Muscle of back (tissue), 11 donors: Measurements from ENCODE around the gene ENPP6. TPM values are rescaled to one million over a fixed set of nuclear protein-coding genes. Genes with fewer than 3 reads are reported as not detected.
A peak's percentile ranks its signal among the peaks of the same experiment; 100 is the strongest.

Experiments used
- DNase-seq, 3 donors: peaks; one replicate each; pipeline versions ENCODE4 v3.0.0 to v3.0.0-alpha.2; 2013
- polyA plus RNA-seq, 10 donors: library from polyadenylated mRNA; unstranded; fragments of 120-200 nt; gene quantifications; one replicate each; pipeline ENCODE4 v1.2.1, GENCODE V29; 2013; ENCODE audit not compliant: insufficient read length in 10 of 10

Gene ENPP6
- polyA plus RNA-seq, 10 donors, result 11.3 to 15.7 (median 14.6) TPM

DNA sequence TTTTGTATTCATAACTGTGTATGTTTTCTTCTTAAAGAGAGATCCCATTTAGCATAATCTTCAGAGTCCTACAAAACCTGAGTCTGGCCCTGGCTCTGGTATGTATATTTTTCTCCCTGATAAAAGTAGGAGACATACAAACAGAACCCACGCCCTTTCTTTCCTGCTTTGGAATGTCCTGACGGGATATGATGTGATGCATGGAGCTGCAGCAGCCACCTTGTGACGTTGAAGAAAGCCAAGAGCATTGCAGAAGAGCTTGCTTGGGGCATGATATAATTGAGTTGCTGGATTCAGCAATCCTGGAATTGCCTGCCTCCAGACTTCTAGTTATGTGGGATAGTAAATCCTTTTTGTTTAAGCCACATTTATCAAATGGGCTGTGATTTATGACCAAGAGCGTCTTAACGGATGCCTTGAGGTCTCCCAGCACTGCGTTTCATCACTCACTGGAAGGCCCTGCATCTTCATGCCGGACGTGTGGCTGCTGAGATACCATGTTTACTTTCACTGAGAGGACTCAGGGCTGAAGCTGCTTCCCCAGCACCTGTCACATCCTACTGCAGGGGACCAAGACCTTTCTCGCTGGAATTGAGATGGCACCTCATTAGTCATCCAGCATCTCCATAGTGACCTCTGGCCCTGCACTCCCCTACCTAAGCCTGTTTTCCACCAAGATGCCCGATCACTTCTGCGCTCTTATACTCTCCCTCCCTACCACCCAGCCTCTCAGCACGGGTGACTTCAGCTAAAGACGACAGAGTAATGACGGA lies 107.0 kb downstream of the ENPP6 start:
- DNase-seq, result no peak

- no peak for DNase-seq
Observed at GRCh38 chr4:184108006-184108501, 109.6 kb downstream of the ENPP6 start.

DNA sequence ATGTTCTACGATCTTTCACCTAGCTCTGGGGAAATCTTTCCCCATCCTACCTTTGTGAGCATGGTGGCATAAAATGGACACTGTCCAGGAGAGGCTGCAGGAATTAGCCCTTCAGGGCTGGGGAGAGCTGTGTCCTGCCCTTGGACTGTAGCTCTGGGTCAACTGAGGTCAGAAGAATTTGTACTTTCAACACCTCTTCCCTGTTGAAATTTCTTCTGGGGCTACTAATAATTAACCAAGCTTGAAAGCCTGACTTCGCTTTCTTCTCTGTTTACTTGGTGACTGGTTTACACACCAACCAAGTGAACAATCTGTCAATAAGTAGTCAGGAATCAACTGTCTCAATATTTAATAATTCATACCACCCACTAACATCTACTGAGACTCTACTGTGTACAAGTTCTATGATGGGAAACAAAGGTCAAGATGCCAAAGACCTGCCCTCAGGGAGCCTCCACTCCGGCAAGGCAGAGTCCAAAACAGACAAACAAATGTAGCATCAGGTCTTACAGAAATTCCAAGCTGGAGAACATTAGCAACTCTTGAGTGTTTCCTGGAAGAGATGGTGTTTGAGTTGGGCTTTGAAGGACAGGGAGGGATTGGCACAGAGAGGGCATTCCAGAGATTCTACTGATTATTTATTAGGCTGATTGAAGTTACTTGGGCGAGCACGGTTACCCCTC lies 113.1 kb downstream of the ENPP6 start:
- no peak for DNase-seq

- peak; percentile 29 to 85 (median 81) for DNase-seq
Observed at GRCh38 chr4:184103527-184104264, 114.0 kb downstream of the ENPP6 start.

DNA sequence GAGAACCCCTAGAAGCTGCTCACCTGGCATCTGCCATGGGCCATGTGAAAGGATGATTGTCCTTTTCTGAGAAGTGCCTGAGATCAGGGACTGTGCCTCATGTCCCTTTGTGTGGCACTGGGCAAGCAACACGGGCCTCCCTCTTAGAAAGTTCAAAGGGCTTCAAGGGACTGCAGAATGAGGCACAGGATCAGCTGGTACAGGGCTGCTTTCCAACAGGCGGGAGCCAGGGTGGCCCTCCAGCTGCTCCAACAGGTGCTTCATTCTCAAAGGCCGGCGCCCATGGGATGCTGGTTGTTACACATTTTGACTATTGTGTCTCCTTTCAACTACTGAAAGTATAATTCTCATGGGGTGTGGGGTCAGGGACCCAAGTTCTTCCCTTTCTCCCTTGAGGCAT lies 114.7 kb downstream of the ENPP6 start:
- DNase-seq, result peak in 2 of 3 donors; percentile 10 to 20

- DNase-seq, result peak in 1 of 3 donors; percentile 4
Observed at GRCh38 chr4:184102488-184102887, 115.2 kb downstream of the ENPP6 start.

GRCh38 chr4:184101711-184102110 lies 116.0 kb downstream of the ENPP6 start:
- DNase-seq, result no peak

DNA sequence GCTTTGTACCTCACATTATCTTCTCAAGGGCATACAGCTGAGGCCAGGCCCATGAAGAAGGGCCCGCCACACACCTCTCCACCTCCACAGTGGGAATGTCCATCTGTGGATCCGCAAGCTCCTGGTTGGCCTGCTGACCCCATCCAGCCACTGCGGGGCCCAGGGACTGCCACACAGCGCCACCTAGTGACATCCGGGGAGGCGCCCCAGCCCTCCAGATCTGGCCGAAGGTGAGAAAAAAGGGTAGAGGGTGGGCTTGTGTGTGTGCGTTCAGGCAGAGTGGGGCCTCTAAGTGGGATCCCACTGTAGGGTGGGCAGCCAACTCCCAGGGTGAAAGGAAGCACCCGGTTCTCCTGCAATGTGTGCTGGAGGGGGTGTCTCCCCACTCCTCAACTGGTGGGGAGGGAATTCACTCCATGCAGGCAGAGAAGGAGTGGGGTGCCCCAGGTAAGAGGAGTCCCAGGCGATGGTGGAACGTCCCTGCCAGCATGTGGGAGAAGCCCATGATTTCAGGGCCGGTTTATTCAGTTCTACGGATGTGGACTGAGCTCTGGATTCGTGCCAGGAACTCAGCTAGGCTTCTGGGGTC lies 117.3 kb downstream of the ENPP6 start:
- DNase-seq, result peak in 1 of 3 donors; percentile 54

DNA sequence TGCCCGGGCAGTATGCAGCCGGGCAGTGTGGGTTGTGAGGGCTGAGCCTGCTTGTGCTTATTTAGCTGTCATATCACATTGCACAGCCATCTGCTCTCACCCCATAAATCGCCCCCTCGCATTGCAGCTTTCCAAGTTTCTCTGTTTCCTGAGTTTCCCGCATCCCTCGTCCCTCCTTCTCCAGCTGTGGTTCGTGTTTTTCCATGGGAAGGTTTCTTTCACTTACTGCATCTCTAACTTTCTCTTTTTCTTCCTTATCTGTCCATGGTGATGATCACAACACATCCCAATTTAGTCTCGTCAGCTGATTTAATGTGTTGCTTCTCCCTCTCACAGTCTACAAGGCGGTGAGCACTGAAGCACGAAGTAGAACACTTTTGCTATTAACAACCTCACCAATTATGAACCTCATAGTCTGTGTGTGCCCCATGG lies 118.1 kb downstream of the ENPP6 start:
- DNase-seq, result peak; percentile 34 to 86 (median 54)

GRCh38 chr4:184099000-184099399 lies 118.7 kb downstream of the ENPP6 start:
- DNase-seq, result no peak

DNA sequence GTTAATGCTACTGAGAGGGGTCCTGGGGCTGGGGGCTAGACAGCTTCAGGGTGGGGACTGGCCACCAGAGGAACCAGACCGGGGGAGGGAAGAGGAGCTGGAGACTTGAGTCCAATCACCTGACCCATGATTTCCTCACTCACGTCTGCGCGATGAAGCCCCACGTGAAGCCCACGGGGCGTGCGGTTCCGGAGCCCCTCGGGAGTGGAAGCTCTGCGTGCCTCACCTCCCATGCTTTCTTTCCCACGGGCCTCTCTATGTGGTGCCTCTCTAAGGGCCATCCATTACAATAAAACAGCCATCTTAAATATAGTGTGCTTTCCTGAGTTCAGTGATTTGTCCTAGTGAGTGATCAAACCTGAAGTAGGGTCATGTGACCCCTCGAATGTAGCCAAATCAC lies 119.9 kb downstream of the ENPP6 start:
- DNase-seq, result peak in 1 of 3 donors; percentile 5

GRCh38 chr4:184097241-184097605 lies 120.5 kb downstream of the ENPP6 start:
- DNase-seq, result peak; percentile 24 to 82 (median 67)

DNA sequence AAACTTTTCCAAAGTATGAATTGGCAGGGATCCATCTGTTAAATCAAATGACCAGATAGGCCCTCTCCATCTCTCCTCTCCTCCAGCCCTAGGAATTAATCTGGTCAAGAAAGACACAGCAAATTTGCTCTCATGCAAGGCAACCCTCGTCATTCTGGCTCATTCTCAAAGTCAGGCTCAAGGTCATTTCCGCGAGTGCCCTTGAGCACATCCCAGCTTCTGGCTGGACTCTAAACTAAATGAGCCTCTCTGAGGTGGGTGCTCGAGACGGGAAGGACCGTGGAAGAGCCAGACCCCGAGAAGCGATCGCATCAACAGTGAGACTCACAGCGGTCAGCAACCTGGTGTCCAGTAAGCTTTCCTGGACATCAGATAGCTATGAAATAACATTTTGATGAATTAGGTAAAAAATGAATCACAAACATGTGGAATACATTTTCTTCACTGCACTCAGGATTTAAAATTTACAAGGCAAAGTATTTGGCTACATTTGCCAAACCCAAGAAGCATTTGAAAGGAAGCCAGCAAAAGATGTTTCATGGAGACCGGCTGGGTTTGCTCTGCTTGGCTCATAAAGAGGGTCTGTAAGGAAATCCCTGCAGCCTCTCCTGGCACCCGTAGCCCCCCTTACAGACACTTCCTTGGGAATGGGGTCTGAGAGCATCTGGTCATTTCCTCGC lies 121.0 kb downstream of the ENPP6 start:
- peak; percentile 44 to 87 (median 70) for DNase-seq

DNA sequence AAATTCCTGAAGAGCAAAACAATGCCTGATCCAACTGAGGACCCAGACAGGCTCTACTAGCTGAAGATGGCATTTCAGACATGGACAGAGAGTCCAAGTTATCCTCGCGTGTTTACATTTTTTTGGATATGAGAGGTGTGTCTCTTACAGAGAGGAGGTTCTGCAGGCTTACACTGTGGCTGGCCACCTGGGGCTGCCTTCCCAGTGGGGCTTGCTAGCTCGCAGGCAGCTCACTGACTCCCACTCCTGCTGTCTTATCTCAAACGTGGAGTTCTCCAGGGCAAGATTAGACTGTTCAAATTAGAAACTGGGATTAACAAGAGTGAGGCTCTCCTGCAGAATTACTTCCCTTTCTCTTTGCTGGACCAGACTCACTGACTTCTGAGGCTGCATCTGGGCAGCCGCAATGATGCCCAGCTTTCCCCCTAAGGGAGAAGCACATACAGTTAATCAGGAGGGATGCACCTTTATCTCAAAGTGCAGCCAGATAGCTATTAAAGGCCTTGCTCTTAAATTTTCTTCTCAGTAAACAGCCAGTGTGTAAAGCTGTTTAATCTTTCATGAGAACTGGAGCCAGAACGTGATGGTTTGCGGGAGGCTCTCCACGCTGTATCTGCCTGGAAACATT lies 123.0 kb downstream of the ENPP6 start:
- no peak for DNase-seq

- no peak for DNase-seq
Observed at GRCh38 chr4:184091986-184092385, 125.7 kb downstream of the ENPP6 start.

DNA sequence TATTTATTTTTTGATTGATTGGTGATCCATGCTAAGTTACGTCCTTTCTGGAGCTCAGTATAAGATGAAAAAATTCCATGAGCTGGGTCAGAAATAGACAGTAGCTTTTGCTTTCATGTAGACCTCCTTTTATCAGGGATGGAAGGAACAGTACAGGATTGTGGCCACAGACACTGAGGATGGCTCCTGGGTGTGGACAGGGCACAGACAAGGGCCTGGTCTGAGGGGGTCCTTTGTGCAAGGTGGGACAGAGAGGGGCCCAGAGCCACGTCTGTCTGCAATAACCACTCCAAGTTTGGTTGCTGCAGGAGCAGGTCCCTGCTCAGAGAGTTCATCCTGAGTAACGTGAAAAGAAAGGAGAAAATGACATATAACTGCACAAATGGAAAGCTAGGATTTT lies 127.1 kb downstream of the ENPP6 start:
- no peak for DNase-seq

GRCh38 chr4:184080674-184081073 lies 137.0 kb downstream of the ENPP6 start:
- DNase-seq, result no peak

DNA sequence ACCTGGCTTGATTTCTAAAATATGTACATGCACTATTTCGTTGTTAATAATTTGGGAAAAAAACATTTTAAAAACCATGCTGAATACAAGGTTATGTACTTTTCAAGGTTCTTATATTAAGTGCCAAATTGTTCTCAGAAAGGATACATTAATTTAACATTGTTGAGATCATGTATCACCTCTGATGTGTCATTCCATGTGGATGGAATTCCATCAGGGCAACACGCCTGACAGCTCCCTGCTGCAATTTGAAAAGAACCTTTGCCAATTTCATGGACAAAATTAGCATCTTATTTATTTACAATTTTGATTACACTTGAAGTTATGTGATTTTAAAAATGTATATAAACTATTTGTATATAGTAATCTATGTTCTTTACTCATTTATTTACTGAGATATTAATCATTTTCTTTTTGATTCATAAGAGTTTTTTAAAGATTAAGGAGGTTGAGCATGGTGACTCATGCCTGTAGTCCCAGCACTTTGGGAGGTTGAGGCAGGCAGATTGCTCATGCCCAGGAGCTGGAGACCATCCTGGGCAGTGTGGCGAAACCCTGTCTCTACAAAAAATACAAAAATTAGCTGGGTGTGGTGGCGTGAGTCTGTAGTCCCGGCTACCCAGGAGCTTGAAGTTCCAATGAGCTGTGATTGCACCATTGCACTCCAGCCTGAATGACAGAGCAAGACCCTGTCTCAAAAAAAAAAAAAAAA lies 142.8 kb downstream of the ENPP6 start:
- DNase-seq, result no peak

GRCh38 chr4:184067931-184068554 lies 149.6 kb downstream of the ENPP6 start:
- no peak for DNase-seq
